Anterior cingulate cortex (tissue), 58 donors: ENCODE measurements around the gene FILIP1L.

Experiments
- DNase-seq, 58 donors: peaks; one replicate each; lab custom pipeline; 2025; lab: John Stamatoyannopoulos, UW

FILIP1L gene

DNA sequence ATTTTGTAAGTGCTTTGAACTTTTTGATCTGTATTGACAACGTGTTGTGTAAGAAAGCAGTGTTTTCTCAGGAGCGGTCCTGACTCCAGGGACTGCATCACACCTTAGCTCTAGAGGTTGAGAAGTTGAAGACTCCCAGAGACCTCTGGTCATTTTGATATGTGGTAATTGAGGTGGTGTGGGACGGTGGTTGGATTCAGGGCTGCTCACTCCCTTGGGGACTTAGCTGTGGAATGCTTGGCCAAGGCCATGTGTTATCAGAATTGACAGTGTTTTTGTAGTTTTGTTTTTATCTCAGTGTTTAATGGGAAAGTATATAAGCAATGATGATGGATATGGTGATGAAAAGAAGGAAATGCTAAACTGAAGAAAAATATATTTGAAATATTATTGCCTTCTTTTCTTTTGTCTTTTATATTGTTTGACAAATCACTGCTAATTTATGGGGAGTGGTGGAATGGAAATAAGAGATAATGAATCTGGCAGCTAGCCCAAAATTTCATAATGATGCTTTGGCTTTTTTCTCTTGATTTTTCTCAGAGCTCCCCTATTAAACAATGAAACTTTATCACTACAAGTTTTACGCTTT is 280.6 kb downstream of the FILIP1L start:
- no peak for DNase-seq

DNA sequence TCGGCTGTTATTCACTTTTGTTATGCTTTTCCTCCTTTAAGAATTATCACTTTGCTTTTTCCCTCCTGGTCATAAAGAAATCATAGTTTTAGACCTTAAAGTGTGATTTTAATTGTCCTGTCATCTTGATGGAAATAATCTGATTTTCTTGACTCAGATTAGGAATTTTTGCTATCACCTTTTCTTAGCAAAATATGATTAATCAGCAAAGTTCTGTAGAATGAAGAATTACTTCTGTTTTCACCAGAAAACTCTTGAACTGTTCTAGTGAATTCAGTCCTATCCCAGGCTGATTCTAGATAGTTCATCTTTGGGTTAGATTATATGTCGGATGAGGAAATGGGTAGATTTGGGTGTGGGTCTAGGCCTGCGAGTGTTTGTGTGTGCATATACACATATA is 284.5 kb downstream of the FILIP1L start:
- no peak for DNase-seq

DNA sequence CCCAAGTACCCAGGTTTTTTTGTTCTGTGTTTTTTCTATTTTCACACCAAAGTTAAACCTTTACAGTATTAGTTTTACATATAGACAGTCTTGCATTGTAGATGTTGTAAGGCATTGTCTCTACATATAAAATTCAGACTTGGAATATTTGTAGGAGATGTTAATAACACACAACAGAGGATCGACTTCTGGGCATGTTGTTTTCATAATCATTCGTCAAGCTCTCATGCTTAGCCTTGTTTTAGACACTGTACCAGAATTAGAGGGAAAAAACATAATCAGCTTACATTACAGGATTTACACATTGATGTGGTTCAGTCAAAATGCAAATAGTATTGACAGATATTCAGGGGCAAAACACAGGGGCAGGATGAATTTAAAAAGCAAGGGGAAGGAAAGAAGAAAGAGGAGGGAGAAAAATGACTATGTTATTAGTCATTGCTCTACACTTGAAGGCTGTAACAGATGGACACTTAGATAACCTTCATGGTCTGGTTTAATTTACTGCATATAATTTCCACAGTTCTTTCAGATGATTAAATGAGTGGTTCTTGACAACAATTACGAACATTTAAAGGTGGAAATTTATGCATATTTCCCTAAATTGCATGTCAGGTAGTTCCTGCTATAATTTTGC is 289.2 kb downstream of the FILIP1L start:
- no peak for DNase-seq

DNA sequence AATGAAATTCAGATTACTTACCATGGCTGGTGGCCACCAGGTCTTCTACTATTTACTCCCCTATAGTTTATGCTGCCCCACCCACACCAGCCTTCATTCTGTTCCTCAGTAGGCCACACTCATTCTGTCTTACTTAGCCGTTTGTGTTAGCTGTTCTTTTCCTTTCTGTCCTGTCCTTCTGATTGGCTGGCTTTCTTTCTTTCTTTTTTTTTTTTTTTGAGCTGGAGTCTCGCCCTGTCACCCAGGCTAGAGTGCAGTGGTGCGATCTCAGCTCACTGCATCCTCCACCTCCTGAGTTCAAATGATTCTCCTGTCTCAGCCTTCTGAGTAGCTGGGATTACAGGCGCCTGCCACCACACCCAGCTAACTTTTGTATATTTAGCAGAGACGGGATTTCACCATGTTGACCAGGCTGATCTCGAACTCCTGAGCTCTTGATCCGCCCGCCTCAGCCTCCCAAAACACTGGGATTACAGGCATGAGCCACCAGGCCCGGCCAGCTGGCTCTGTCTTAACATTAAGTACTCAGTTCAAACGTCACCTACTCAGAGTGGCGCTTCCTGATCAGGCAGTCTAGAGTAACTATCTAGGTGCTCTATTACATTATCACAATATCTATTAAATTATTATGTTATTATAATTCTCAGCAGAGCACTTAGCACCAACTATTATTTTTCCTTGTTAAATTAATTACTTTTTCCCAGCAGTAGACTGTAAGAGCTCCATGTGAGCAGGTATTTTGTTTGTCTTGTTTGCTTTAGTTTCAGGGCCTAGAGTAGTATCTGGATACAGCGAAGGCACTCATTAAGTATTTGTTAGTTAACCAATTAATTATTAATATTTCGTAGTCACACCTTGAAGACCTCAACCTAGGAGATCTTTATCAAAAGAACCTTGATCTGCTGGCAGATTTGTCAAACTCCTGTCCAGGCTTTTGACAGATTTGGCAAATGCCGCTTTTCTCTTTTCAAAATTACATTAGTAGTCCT is 290.3 kb downstream of the FILIP1L start:
- no peak for DNase-seq

DNA sequence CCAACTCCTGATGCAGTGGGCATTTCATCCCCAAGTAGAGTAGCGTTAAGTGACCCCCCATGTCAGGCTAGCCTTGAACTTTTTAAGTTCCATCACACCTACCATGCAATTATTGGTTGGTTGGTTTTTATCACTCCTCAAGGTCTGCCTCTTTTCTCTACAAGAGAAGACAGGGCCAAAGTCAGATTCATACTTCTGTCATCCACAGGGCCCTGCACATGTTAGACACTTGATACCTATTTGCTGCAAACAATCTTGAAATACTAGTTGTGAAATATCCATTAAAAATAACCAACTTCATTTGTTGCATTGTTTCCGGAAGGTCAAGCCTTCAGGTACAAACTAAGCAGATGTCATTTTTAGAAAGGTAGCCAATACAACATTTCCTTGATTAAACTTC is 295.5 kb downstream of the FILIP1L start:
- DNase-seq, result no peak

DNA sequence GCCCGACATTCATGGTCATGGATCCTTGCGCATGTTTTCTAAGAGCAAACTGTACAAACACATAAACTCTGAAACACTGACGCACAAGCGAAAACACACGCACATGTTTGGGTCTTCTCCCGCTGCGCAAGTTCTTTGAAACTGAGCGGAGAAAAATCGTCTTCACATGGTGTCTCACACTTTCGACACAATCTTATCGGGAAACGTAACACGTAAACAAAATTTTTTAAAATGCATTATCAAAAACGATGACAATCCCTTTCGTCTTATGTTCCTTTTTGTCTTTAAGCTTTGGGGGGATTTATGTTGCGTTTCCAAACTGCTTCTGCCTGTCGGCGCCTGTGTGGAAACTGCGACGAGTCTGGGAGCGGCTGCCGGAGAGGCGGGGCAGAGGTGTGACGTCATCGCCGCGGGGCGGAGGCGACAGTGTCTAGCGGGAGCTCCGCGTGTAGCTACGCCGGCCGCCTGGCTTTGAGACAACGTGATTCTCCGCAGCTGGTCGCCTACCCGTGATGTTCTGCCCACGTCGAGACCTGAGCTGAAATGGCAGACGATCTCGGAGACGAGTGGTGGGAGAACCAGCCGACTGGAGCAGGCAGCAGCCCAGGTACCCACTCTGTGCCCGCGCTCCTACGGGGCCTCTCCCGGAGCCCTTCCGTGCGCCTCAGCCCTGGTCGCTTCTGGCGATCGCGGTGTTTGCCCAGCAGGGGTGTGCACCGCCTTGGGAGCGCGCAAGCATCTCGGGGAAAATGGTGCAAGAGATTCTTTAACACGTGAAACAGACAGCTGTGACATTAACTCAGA is 296.7 kb downstream of the FILIP1L start, which contains the start of gene CMSS1:
TSS of gene CMSS1 (plus strand) at position 426 of the 804 bp plus-strand sequence.
- DNase-seq, result peak in 57 of 58 donors; percentile 47 to 94 (median 84)

DNA sequence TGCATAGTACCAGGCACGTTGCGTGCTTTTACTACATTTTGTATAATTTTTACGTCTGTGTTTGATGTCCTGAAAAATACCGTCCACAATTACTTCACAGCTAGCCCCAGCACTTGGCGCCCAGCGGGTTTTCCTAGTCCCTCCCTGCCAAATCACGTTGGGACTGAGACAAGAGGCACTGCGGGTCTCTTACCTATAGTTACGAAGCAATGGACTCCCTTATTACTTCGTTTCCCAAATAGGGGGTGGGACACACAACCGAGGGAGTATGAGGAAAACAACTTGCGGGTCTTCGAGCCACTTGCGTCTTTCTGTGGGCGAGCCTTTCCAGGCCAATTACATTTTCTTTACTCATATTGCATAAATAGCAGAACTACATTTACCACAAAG is 297.3 kb downstream of the FILIP1L start:
- DNase-seq, result peak in 6 of 58 donors; percentile 11 to 54 (median 39)

DNA sequence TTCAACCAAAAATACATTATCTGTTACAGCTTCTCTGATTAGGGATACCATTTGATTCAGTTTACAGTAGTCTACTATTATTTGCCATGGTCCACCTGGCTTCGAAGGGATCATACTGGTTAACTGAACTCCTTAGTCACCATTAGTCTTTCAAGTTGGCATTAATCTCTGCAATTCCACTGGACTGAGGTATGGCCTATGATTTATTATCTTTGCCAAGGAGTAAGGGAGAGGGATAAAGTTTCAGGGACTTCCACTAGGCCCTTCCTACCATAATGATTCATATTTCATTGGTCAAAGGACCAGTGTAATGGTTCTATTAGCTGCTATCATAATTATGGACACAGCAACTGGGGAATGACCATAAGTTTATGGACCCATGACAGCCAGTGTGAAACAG is 303.9 kb downstream of the FILIP1L start:
- no peak for DNase-seq

DNA sequence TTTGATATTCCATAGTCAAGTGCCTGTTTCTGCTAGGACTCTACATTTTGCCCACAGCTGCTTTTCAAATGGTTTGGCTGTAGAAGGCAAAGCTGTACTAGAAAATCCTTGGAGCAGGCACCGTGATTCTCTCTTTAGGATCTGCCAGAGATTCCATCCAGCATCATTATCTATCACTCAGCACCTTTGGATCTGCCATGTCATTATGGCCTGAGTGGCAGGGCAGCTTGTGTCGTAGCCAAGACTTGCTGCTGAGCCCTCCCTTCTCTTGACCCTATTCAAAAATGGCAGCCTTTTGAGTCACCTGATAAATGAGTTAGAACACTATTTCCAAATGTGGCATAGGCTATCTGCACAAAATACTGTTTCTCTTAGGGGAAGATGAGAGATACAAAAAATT is 304.7 kb downstream of the FILIP1L start:
- DNase-seq, result no peak

DNA sequence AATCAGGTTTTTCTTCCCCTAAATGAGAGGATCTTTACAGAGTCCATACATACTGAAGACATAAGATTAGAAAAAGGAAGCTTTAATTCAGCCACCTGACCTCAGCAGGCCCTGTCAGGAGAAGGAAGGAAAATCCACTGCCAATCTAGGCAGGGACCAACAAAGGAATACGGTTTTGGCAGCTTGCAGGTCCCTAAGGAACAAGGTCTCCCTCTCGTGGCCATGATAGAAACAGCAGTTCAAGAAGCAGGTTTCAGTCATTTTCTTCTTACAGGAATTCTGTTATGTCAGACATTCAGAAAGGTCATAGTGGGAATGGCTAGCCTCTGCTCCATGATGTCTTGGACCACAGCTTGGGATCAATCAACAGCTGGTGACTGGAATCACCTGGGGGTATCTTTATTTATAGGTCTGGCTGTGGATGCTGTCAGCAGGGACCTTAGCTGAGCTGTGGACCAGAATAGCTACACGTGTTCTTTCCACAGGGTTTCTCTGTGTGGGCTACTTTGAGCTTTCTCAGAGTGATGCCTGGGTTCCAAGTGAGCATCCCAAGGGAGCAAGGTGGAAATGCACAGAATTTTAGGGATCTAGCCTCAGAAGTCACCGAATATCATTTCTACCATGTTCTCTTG is 306.0 kb downstream of the FILIP1L start:
- peak in 6 of 58 donors; percentile 4 to 27 (median 9) for DNase-seq

DNA sequence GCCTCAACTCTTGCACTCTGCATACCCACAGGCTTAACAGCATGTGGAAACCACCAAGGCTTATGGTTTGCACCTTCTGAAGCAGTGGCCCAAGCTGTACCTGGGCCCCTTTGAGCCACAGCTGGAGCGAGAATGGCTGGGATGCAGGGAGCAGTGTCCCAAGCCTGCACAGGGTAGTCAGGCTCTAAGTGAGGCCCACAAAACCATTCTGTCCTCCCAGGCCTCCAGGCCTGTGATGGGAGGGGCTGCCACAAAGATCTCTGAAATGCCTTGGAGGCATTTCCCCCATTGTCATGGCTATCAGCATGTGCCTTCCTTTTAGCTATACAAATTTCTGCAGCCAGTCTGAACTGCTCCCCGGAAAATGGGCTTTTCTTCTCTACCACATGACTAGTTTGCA is 309.1 kb downstream of the FILIP1L start:
- DNase-seq, result no peak

DNA sequence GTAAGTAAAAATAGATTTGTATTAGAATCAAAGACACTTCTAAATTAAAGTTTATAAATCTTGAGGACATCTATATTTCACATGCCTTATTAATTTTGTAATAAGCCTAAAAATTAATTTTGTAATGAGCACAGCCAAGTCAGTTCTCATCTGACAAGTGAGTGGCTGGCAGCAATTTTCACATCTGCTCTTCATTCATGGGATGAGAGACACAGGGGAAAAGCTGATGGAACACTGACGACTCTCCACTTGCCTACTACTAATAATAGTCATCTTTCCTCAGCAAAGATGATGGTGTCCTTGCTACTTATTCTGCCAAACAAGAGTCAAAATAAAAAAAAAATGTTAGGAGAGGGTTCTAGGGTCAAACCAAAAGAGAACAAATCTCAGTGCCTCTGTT is 311.0 kb downstream of the FILIP1L start:
- DNase-seq, result no peak

DNA sequence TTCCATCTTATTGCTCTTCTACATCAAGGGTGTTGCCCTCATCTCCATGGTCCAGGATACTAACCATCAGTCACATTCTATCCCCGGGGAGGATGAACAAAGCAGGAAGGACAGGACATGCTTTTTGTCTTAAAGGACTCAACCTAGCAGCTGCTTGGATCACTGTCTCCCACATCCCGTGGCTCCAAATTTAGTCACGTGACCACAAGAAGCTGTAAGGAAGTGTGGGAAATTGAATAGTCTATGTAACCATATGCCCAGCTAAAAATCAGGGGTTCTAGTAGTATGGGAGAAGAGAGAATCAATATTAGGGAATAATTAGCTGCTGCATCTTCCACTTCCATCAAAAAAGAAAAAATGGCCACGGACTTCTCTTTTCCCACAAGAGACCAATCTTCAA is 314.9 kb downstream of the FILIP1L start:
- no peak for DNase-seq

DNA sequence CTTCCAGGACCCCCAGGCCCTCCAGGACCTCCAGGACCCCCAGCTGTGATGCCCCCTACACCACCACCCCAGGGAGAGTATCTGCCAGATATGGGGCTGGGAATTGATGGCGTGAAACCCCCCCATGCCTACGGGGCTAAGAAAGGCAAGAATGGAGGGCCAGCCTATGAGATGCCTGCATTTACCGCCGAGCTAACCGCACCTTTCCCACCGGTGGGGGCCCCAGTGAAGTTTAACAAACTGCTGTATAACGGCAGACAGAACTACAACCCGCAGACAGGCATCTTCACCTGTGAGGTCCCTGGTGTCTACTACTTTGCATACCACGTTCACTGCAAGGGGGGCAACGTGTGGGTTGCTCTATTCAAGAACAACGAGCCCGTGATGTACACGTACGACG is 318.7 kb downstream of the FILIP1L start:
- DNase-seq, result no peak

DNA sequence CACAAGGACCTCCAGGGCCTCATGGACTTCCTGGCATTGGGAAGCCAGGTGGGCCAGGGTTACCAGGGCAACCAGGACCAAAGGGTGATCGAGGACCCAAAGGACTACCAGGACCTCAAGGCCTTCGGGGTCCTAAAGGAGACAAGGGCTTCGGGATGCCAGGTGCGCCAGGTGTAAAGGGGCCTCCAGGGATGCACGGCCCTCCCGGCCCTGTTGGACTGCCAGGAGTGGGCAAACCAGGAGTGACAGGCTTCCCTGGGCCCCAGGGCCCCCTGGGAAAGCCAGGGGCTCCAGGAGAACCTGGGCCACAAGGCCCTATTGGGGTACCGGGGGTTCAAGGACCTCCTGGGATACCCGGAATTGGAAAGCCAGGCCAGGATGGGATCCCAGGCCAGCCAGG is 319.8 kb downstream of the FILIP1L start:
- DNase-seq, result no peak

DNA sequence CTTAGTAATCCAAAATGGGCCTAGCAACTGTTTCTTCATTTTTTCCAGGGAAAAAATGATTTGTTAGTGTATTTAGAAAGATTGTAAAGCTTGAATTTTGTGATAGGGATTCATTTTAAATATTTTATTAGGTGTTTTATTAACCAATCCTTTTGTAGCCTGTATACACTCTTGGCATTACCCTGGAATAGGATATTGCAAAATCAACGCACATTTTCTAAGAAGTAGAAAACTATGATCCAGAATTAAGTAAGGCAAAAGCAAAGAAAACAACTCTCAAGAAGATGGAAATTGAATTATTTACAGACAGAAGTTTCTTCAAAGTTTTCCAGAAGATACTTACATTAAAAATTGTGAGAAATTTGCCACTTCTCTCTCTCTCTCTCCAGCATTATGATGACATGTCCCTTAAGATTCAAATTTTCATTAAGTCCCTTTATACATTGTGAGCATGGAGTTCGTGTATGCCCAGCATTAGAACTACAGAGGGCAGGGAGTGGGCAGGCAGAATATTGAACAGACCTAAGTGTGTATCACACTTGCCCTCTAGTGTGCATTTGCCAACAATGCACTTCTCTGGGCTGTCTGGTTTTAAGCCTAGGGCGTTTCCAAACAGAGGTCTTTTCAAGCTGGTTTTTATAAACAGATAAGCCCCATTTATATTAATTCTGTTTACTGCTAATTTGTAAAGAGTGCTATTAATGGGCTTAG is 325.1 kb downstream of the FILIP1L start:
- peak in 7 of 58 donors; percentile 0 to 9 (median 3) for DNase-seq
